ENCODE measurements around the gene RNU11.

DNA sequence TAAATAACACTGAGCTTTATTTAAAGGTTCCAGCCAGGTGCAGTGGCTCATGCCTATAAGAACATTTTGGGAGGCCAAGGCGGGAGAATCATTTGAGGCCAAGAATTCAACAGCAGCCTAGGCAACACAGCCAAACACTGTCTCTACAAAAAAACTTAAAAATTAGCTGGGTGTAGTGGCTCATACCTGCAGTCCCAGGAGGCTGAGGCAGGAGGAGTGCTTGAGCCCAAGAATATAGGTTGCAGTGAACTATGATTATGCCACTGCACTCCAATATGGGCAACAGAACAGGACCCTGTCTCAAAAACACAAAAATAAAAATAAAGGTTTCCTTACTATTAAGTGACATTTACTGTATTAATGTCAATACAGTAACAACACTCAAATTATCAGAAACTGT, 7.6 kb upstream of the RNU11 start:
- TF ChIP-seq, protein P1, sequence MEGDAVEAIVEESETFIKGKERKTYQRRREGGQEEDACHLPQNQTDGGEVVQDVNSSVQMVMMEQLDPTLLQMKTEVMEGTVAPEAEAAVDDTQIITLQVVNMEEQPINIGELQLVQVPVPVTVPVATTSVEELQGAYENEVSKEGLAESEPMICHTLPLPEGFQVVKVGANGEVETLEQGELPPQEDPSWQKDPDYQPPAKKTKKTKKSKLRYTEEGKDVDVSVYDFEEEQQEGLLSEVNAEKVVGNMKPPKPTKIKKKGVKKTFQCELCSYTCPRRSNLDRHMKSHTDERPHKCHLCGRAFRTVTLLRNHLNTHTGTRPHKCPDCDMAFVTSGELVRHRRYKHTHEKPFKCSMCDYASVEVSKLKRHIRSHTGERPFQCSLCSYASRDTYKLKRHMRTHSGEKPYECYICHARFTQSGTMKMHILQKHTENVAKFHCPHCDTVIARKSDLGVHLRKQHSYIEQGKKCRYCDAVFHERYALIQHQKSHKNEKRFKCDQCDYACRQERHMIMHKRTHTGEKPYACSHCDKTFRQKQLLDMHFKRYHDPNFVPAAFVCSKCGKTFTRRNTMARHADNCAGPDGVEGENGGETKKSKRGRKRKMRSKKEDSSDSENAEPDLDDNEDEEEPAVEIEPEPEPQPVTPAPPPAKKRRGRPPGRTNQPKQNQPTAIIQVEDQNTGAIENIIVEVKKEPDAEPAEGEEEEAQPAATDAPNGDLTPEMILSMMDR (optimal IDR thresholded peaks at IDR 0.05 in 1 of 3, IDR thresholded peaks at IDR 0.05 in 1 of 3, conservative IDR thresholded peaks at IDR 0.05 in 1 of 3; ENCODE audit: extremely low read depth in 1 of 3, insufficient read depth in 2 of 3, low read length in 3 of 3): peak; percentile 42 to 57 (median 43)
- no peak for TF ChIP-seq EZH2 (IDR thresholded peaks at IDR 0.05; ENCODE audit: low read length)
